Type B pancreatic cell (in vitro differentiated cells): ENCODE results near the gene H2BK1. TPM values are rescaled to one million over a fixed set of nuclear protein-coding genes. Genes with fewer than 3 reads are reported as not detected.

Source experiments
- DNase-seq: peaks from one replicate; pipeline ENCODE4 v3.0.0; 2021; ENCODE audit warnings: mixed read lengths; ENCODE audit not compliant: unreplicated experiment; ENCODE audit errors: extremely low spot score
- H3K27ac Mint-ChIP-seq: 2 replicates; pipeline ENCODE4 v1.8.0; 2021; ENCODE audit warnings: mild to moderate bottlenecking, mixed read lengths
- H3K27me3 Mint-ChIP-seq: 2 replicates; pipeline ENCODE4 v1.8.0; 2021; ENCODE audit warnings: mixed read lengths
- H3K36me3 Mint-ChIP-seq: 2 replicates; pipeline ENCODE4 v1.8.0; 2021; ENCODE audit warnings: mixed read lengths
- H3K4me1 Mint-ChIP-seq: one replicate; pipeline ENCODE4 v1.8.0; 2021; ENCODE audit warnings: mixed read lengths; ENCODE audit not compliant: unreplicated experiment
- H3K4me3 Mint-ChIP-seq: 2 replicates; pipeline ENCODE4 v1.8.0; 2021; ENCODE audit warnings: mild to moderate bottlenecking, mixed read lengths
- H3K9me3 Mint-ChIP-seq: 2 replicates; pipeline ENCODE4 v1.8.0; 2021; ENCODE audit warnings: mixed read lengths
- CTCF ChIP-seq: fragments of 200-600 bp; sonication (generic); conservative IDR thresholded peaks from 2 replicates; pipeline ENCODE4 v1.5.0; 2021; ENCODE audit warnings: antibody characterized with exemption, mild to moderate bottlenecking
- total RNA-seq: library from RNA; stranded (reverse); gene quantifications from 2 replicates; pipeline ENCODE4 v1.2.1, GENCODE V29; 2021; ENCODE audit warnings: low replicate concordance

The H2BK1 gene
- total RNA-seq, 1 donor from 2014 or later, result not detected

- Mint-ChIP-seq H3K9me3 (no peaks in the 10 kb centered on the region), H3K4me3 (no peak overlapping the region), H3K27me3 (peaks cover 9% of the 10 kb centered on the region), H3K36me3 (peaks cover 21% of the 10 kb centered on the region), H3K4me1 (no peaks in the 10 kb centered on the region), H3K27ac (no peak overlapping the region)
- no peak for DNase-seq
- no peak for TF ChIP-seq CTCF
Observed at GRCh38 chr7:151212626-151213025, 2.3 kb upstream of the H2BK1 start.

GRCh38 chr7:151211155-151211772 is 976 bp upstream of the H2BK1 start:
- no peak overlapping the region for H3K4me3 Mint-ChIP-seq
- H3K4me1 Mint-ChIP-seq, result no peaks in the 10 kb centered on the region
- H3K27me3 Mint-ChIP-seq, result peaks cover 17% of the 10 kb centered on the region
- no peaks in the 10 kb centered on the region for H3K9me3 Mint-ChIP-seq
- peaks cover 21% of the 10 kb centered on the region for H3K36me3 Mint-ChIP-seq
- no peak for DNase-seq
- no peak for TF ChIP-seq CTCF
- H3K27ac Mint-ChIP-seq, result no peak overlapping the region

GRCh38 chr7:151209588-151209987 is 700 bp downstream of the H2BK1 start:
- no peak for TF ChIP-seq CTCF
- no peak overlapping the region for H3K4me3 Mint-ChIP-seq
- no peak overlapping the region for H3K27ac Mint-ChIP-seq
- no peaks in the 10 kb centered on the region for H3K9me3 Mint-ChIP-seq
- H3K4me1 Mint-ChIP-seq, result no peaks in the 10 kb centered on the region
- no peak for DNase-seq
- peaks cover 31% of the 10 kb centered on the region for H3K27me3 Mint-ChIP-seq
- H3K36me3 Mint-ChIP-seq, result peaks cover 9% of the 10 kb centered on the region

- no peak for DNase-seq
- Mint-ChIP-seq H3K9me3 (no peaks in the 10 kb centered on the region), H3K4me3 (no peak overlapping the region), H3K4me1 (no peaks in the 10 kb centered on the region), H3K27me3 (peaks cover 36% of the 10 kb centered on the region), H3K27ac (no peak overlapping the region), H3K36me3 (peaks cover 3% of the 10 kb centered on the region)
- no peak for TF ChIP-seq CTCF
Observed at GRCh38 chr7:151208253-151208862, 1.9 kb downstream of the H2BK1 start.

- DNase-seq, result no peak
- Mint-ChIP-seq H3K9me3 (no peaks in the 10 kb centered on the region), H3K4me3 (no peak overlapping the region), H3K27me3 (peaks cover 41% of the 10 kb centered on the region), H3K27ac (no peak overlapping the region), H3K4me1 (no peaks in the 10 kb centered on the region), H3K36me3 (no peaks in the 10 kb centered on the region)
- TF ChIP-seq CTCF, result no peak
Observed at GRCh38 chr7:151207804-151208203, 2.5 kb downstream of the H2BK1 start.
